Measurements from ENCODE around the gene DSC3.

The DSC3 gene

GRCh38 chr18:30970196-30970816, 72.2 kb downstream of the DSC3 start:
- H3K9me3 ChIP-seq (ENCODE audit: control insufficient read depth in 1 of 2, low read length in 2 of 2): no peaks in the 10 kb centered on the region
- no peak overlapping the region for H3K27ac ChIP-seq (ENCODE audit: low read length)
- no peaks in the 10 kb centered on the region for H3K4me1 ChIP-seq (ENCODE audit: control insufficient read depth in 1 of 2, insufficient read depth in 2 of 2, low read length in 2 of 2)
- no peaks in the 10 kb centered on the region for H3K27me3 ChIP-seq (ENCODE audit: low read depth, low read length)
- H3K36me3 ChIP-seq (ENCODE audit: control insufficient read depth in 1 of 2, insufficient read depth in 2 of 2, low read length in 2 of 2): no peaks in the 10 kb centered on the region
- H3K4me3 ChIP-seq (ENCODE audit: low read depth in 1 of 2, low read length in 2 of 2): no peak overlapping the region

- Histone ChIP-seq H3K27ac (ENCODE audit: low read length) (no peak overlapping the region), H3K27me3 (ENCODE audit: low read depth, low read length) (no peaks in the 10 kb centered on the region), H3K36me3 (ENCODE audit: control insufficient read depth in 1 of 2, insufficient read depth in 2 of 2, low read length in 2 of 2) (no peaks in the 10 kb centered on the region), H3K9me3 (ENCODE audit: control insufficient read depth in 1 of 2, low read length in 2 of 2) (no peaks in the 10 kb centered on the region), H3K4me3 (ENCODE audit: low read depth in 1 of 2, low read length in 2 of 2) (no peak overlapping the region), H3K4me1 (ENCODE audit: control insufficient read depth in 1 of 2, insufficient read depth in 2 of 2, low read length in 2 of 2) (no peaks in the 10 kb centered on the region)
Measured at GRCh38 chr18:30969670-30970170, 72.8 kb downstream of the DSC3 start.

- H3K4me3 ChIP-seq (ENCODE audit: low read depth in 1 of 2, low read length in 2 of 2): no peak overlapping the region
- H3K36me3 ChIP-seq (ENCODE audit: control insufficient read depth in 1 of 2, insufficient read depth in 2 of 2, low read length in 2 of 2): no peaks in the 10 kb centered on the region
- no peaks in the 10 kb centered on the region for H3K9me3 ChIP-seq (ENCODE audit: control insufficient read depth in 1 of 2, low read length in 2 of 2)
- no peak overlapping the region for H3K27ac ChIP-seq (ENCODE audit: low read length)
- no peaks in the 10 kb centered on the region for H3K4me1 ChIP-seq (ENCODE audit: control insufficient read depth in 1 of 2, insufficient read depth in 2 of 2, low read length in 2 of 2)
- no peaks in the 10 kb centered on the region for H3K27me3 ChIP-seq (ENCODE audit: low read depth, low read length)
Measured at GRCh38 chr18:30967701-30968100, 74.8 kb downstream of the DSC3 start.

DNA sequence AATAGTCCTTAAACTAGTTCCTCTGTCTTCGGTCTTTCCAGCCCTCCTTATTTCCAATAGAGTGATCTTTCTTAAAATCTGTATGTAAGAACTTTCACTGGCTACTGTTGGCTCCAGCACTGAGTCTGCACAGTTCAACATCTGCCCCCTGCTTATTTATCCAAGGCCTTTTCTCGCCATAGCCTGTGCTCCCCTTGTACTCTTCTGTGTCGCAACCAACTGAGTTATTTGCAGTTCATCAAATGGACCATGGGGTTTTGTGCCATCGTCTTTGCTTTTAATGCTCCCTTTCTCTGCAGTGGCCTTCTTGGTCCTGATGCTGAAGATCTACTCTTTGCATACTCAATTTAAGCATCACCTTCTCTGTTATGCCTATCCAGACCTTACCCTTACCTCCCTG, 77.3 kb downstream of the DSC3 start:
- Histone ChIP-seq H3K4me1 (ENCODE audit: control insufficient read depth in 1 of 2, insufficient read depth in 2 of 2, low read length in 2 of 2) (no peaks in the 10 kb centered on the region), H3K9me3 (ENCODE audit: control insufficient read depth in 1 of 2, low read length in 2 of 2) (no peaks in the 10 kb centered on the region), H3K27me3 (ENCODE audit: low read depth, low read length) (no peaks in the 10 kb centered on the region), H3K4me3 (ENCODE audit: low read depth in 1 of 2, low read length in 2 of 2) (no peak overlapping the region), H3K27ac (ENCODE audit: low read length) (no peak overlapping the region), H3K36me3 (ENCODE audit: control insufficient read depth in 1 of 2, insufficient read depth in 2 of 2, low read length in 2 of 2) (no peaks in the 10 kb centered on the region)

GRCh38 chr18:30960661-30961060, 81.9 kb downstream of the DSC3 start:
- H3K27me3 ChIP-seq (ENCODE audit: low read depth, low read length): no peaks in the 10 kb centered on the region

GRCh38 chr18:30957066-30957465, 85.5 kb downstream of the DSC3 start:
- Histone ChIP-seq H3K27me3 (ENCODE audit: low read depth, low read length) (no peaks in the 10 kb centered on the region), H3K4me1 (ENCODE audit: control insufficient read depth in 1 of 2, insufficient read depth in 2 of 2, low read length in 2 of 2) (no peaks in the 10 kb centered on the region)

More at GRCh38 chr18:30960661-30961060, 81.9 kb downstream of the DSC3 start:
- Histone ChIP-seq H3K4me3 (ENCODE audit: low read depth in 1 of 2, low read length in 2 of 2) (no peak overlapping the region), H3K9me3 (ENCODE audit: control insufficient read depth in 1 of 2, low read length in 2 of 2) (no peaks in the 10 kb centered on the region), H3K4me1 (ENCODE audit: control insufficient read depth in 1 of 2, insufficient read depth in 2 of 2, low read length in 2 of 2) (no peaks in the 10 kb centered on the region), H3K27ac (ENCODE audit: low read length) (no peak overlapping the region), H3K36me3 (ENCODE audit: control insufficient read depth in 1 of 2, insufficient read depth in 2 of 2, low read length in 2 of 2) (no peaks in the 10 kb centered on the region)

GRCh38 chr18:30954262-30954661, 88.3 kb downstream of the DSC3 start:
- Histone ChIP-seq H3K27me3 (ENCODE audit: low read depth, low read length) (no peaks in the 10 kb centered on the region), H3K9me3 (ENCODE audit: control insufficient read depth in 1 of 2, low read length in 2 of 2) (no peaks in the 10 kb centered on the region), H3K27ac (ENCODE audit: low read length) (no peak overlapping the region), H3K4me3 (ENCODE audit: low read depth in 1 of 2, low read length in 2 of 2) (no peak overlapping the region), H3K4me1 (ENCODE audit: control insufficient read depth in 1 of 2, insufficient read depth in 2 of 2, low read length in 2 of 2) (no peaks in the 10 kb centered on the region), H3K36me3 (ENCODE audit: control insufficient read depth in 1 of 2, insufficient read depth in 2 of 2, low read length in 2 of 2) (no peaks in the 10 kb centered on the region)

More at GRCh38 chr18:30957066-30957465, 85.5 kb downstream of the DSC3 start:
- H3K9me3 ChIP-seq (ENCODE audit: control insufficient read depth in 1 of 2, low read length in 2 of 2): no peaks in the 10 kb centered on the region
- H3K4me3 ChIP-seq (ENCODE audit: low read depth in 1 of 2, low read length in 2 of 2): no peak overlapping the region
- H3K36me3 ChIP-seq (ENCODE audit: control insufficient read depth in 1 of 2, insufficient read depth in 2 of 2, low read length in 2 of 2): no peaks in the 10 kb centered on the region
- H3K27ac ChIP-seq (ENCODE audit: low read length): no peak overlapping the region

DNA sequence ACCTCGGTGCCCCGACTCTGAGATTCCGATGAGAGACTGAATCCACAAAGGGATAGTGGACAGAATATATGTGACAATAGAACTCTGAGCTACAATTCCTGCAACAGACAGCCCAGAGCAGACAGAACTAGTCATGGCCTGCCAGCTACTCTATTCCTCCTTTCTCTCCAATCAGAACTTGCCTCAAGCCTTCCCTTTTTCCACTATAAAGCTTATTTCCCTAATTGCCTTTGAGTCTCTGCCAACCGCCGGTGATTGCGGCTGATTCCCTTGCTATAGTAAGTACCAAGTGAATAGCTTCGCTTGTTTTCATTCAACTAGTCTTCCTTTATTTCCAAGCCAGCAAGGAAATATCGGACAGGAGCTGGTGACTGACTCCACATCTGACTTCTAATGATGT, 96.8 kb downstream of the DSC3 start:
- H3K9me3 ChIP-seq (ENCODE audit: control insufficient read depth in 1 of 2, low read length in 2 of 2): peaks cover 8 to 18% of the 10 kb centered on the region in 2 donors
- no peaks in the 10 kb centered on the region for H3K36me3 ChIP-seq (ENCODE audit: control insufficient read depth in 1 of 2, insufficient read depth in 2 of 2, low read length in 2 of 2)
- no peaks in the 10 kb centered on the region for H3K27me3 ChIP-seq (ENCODE audit: low read depth, low read length)
- no peaks in the 10 kb centered on the region for H3K4me1 ChIP-seq (ENCODE audit: control insufficient read depth in 1 of 2, insufficient read depth in 2 of 2, low read length in 2 of 2)
- no peak overlapping the region for H3K4me3 ChIP-seq (ENCODE audit: low read depth in 1 of 2, low read length in 2 of 2)
- no peak overlapping the region for H3K27ac ChIP-seq (ENCODE audit: low read length)

GRCh38 chr18:30944773-30945417, 97.6 kb downstream of the DSC3 start:
- Histone ChIP-seq H3K9me3 (ENCODE audit: control insufficient read depth in 1 of 2, low read length in 2 of 2) (peaks cover 8 to 20% of the 10 kb centered on the region in 2 donors), H3K27me3 (ENCODE audit: low read depth, low read length) (no peaks in the 10 kb centered on the region), H3K4me1 (ENCODE audit: control insufficient read depth in 1 of 2, insufficient read depth in 2 of 2, low read length in 2 of 2) (no peaks in the 10 kb centered on the region), H3K27ac (ENCODE audit: low read length) (no peak overlapping the region), H3K36me3 (ENCODE audit: control insufficient read depth in 1 of 2, insufficient read depth in 2 of 2, low read length in 2 of 2) (no peaks in the 10 kb centered on the region), H3K4me3 (ENCODE audit: low read depth in 1 of 2, low read length in 2 of 2) (no peak overlapping the region)

DNA sequence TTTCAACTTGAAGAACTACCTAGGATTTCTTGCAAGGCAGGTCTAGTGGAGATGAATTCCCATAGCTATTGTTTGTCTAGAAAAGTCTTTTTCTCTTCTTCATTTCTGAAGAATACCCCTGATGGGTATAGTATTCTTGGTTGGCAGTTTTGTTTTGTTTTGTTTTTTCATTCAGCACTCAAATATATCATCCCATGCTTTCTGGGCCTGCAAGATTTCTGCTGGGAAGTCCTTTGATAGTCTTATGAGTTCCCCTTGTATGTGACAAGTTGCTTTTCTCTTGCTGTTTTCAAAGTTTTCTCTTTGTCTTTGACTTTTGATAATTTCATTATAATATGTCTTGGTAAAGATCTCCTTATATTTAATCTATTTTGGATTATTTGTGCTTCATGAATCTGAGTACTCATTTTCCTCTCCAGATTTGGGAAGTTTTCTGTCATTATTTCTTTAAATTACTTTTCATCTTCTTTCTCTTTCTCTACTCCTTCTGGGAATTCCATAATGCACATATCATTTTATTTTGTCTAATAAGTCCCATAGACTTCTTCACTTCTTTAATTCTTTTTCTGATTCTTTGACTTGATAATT, 101.5 kb downstream of the DSC3 start:
- H3K4me3 ChIP-seq (ENCODE audit: low read depth in 1 of 2, low read length in 2 of 2): no peak overlapping the region
- no peak overlapping the region for H3K27ac ChIP-seq (ENCODE audit: low read length)
- peaks cover 8 to 25% of the 10 kb centered on the region in 2 donors for H3K9me3 ChIP-seq (ENCODE audit: control insufficient read depth in 1 of 2, low read length in 2 of 2)
- H3K4me1 ChIP-seq (ENCODE audit: control insufficient read depth in 1 of 2, insufficient read depth in 2 of 2, low read length in 2 of 2): no peaks in the 10 kb centered on the region
- no peaks in the 10 kb centered on the region for H3K27me3 ChIP-seq (ENCODE audit: low read depth, low read length)
- no peaks in the 10 kb centered on the region for H3K36me3 ChIP-seq (ENCODE audit: control insufficient read depth in 1 of 2, insufficient read depth in 2 of 2, low read length in 2 of 2)
